ENCODE results near the gene GALC.

GRCh38 chr14:87989221-87989955 lies 3.6 kb downstream of the GALC start:
- no peak for TF ChIP-seq CTCF (IDR thresholded peaks at IDR 0.05; ENCODE audit: insufficient read depth, low read length, poor library complexity, severe bottlenecking)
- TF ChIP-seq EZH2phosphoT487 (conservative IDR thresholded peaks at IDR 0.05; ENCODE audit: low read length), result no peak
